Vagina (tissue), 2 donors: ENCODE measurements around the gene HOXB7. TPM values are rescaled to one million over a fixed set of nuclear protein-coding genes. Genes with fewer than 3 reads are reported as not detected.

Source experiments
- DNase-seq, 2 donors: peaks; one replicate each; pipeline ENCODE4 v3.0.0-alpha.2; 2017; ENCODE audit errors: extremely low spot score in 2 of 2
- H3K27ac ChIP-seq: fragments of 200-600 bp; sonication (generic); one replicate; pipeline ENCODE4 v1.5.1; 2019
- H3K27me3 ChIP-seq: fragments of 200-600 bp; sonication (generic); one replicate; pipeline ENCODE4 v1.5.1; 2019
- H3K36me3 ChIP-seq, 2 donors: fragments of 200-600 bp; sonication (generic); one replicate each; pipeline ENCODE4 v1.5.1; 2017 to 2019
- H3K4me1 ChIP-seq: fragments of 200-600 bp; sonication (generic); one replicate; pipeline ENCODE4 v1.5.1; 2019
- H3K4me3 ChIP-seq, 2 donors: fragments of 200-600 bp; sonication (generic); 1 replicate in 1 of 2; 2 replicates in 1 of 2; pipeline ENCODE4 v1.5.1; 2016 to 2019
- H3K9me3 ChIP-seq: fragments of 200-600 bp; sonication (generic); one replicate; pipeline ENCODE4 v1.5.1; 2019
- CTCF ChIP-seq, 3 experiments: fragments of 450-650 bp in 2 of 3; fragments of 200-600 bp in 1 of 3; sonication (generic) in 1 of 3; IDR thresholded peaks; one replicate each; pipeline ENCODE4 v1.5.1; 2017 to 2019; ENCODE audit warnings: antibody characterized with exemption in 3 of 3, mild to moderate bottlenecking in 2 of 3, moderate library complexity in 2 of 3
- POLR2A ChIP-seq, 2 donors: fragments of 450-650 bp; IDR thresholded peaks; one replicate each; pipeline ENCODE4 v1.6.1; 2017; ENCODE audit warnings: antibody characterized with exemption in 2 of 2, mild to moderate bottlenecking in 2 of 2, moderate library complexity in 2 of 2
- POLR2AphosphoS5 ChIP-seq, 2 donors: sonication (generic); formaldehyde crosslinking; IDR thresholded peaks; one replicate each; pipeline ENCODE4 v1.9.0; 2017; ENCODE audit warnings: antibody characterized with exemption in 2 of 2, mild to moderate bottlenecking in 2 of 2, low read depth in 1 of 2; ENCODE audit not compliant: insufficient read depth in 1 of 2
- intact Hi-C: fragments of 100-400 bp; cut with DNase I; formaldehyde crosslinking; loops from one replicate; pipeline ENCODE4 v1.15.1; 2023
- total RNA-seq: library from RNA; depleted of rRNA; stranded (reverse); fragments of >200 nt; gene quantifications from one replicate; pipeline ENCODE4 v1.2.3, GENCODE V29; 2016

HOXB7 gene
- total RNA-seq, 1 donor from 2014 or later: 3.2 TPM

GRCh38 chr17:48646183-48647102, 35.6 kb upstream of the HOXB7 start:
- DNase-seq: no peak
- intact Hi-C loops: no loop called here
- no peak for TF ChIP-seq CTCF (IDR thresholded peaks at IDR 0.05)
- no peak for TF ChIP-seq POLR2A (IDR thresholded peaks at IDR 0.05)
- TF ChIP-seq POLR2AphosphoS5 (IDR thresholded peaks at IDR 0.05; ENCODE audit: insufficient read depth in 1 of 2, low read depth in 1 of 2): no peak
- peaks cover 3% of the 10 kb centered on the region for H3K27me3 ChIP-seq
- no peak overlapping the region for H3K27ac ChIP-seq
- peaks cover 16% of the 10 kb centered on the region for H3K4me1 ChIP-seq
- H3K9me3 ChIP-seq: no peaks in the 10 kb centered on the region
- H3K36me3 ChIP-seq: no peaks in the 10 kb centered on the region
- H3K4me3 ChIP-seq: peak overlapping the region; percentile 42 to 43

GRCh38 chr17:48645639-48646182, 34.9 kb upstream of the HOXB7 start:
- Histone ChIP-seq H3K9me3 (no peaks in the 10 kb centered on the region), H3K36me3 (no peaks in the 10 kb centered on the region), H3K27me3 (peaks cover 5% of the 10 kb centered on the region), H3K4me3 (no peak overlapping the region), H3K27ac (no peak overlapping the region), H3K4me1 (peaks cover 16% of the 10 kb centered on the region)
- DNase-seq: no peak
- TF ChIP-seq POLR2A (IDR thresholded peaks at IDR 0.05) (no peak), CTCF (IDR thresholded peaks at IDR 0.05) (no peak), POLR2AphosphoS5 (IDR thresholded peaks at IDR 0.05; ENCODE audit: insufficient read depth in 1 of 2, low read depth in 1 of 2) (no peak)
- intact Hi-C loops: no loop called here

GRCh38 chr17:48644910-48645557, 34.2 kb upstream of the HOXB7 start:
- no peak for DNase-seq
- Histone ChIP-seq H3K4me3 (no peak overlapping the region), H3K27me3 (peaks cover 5% of the 10 kb centered on the region), H3K27ac (no peak overlapping the region), H3K4me1 (peaks cover 16% of the 10 kb centered on the region), H3K36me3 (no peaks in the 10 kb centered on the region), H3K9me3 (no peaks in the 10 kb centered on the region)
- intact Hi-C loops: no loop called here
- TF ChIP-seq POLR2AphosphoS5 (IDR thresholded peaks at IDR 0.05; ENCODE audit: insufficient read depth in 1 of 2, low read depth in 1 of 2): no peak

GRCh38 chr17:48644159-48644558, 33.3 kb upstream of the HOXB7 start:
- DNase-seq: no peak
- Histone ChIP-seq H3K4me1 (peaks cover 16% of the 10 kb centered on the region), H3K27ac (no peak overlapping the region), H3K36me3 (no peaks in the 10 kb centered on the region), H3K4me3 (no peak overlapping the region), H3K9me3 (no peaks in the 10 kb centered on the region), H3K27me3 (peaks cover 5% of the 10 kb centered on the region)
- no peak for TF ChIP-seq POLR2AphosphoS5 (IDR thresholded peaks at IDR 0.05; ENCODE audit: insufficient read depth in 1 of 2, low read depth in 1 of 2)
- no peak for TF ChIP-seq CTCF (IDR thresholded peaks at IDR 0.05)
- TF ChIP-seq POLR2A (IDR thresholded peaks at IDR 0.05): no peak
- intact Hi-C loops: no loop called here

GRCh38 chr17:48643697-48644012, 32.8 kb upstream of the HOXB7 start:
- intact Hi-C loops: no loop called here
- Histone ChIP-seq H3K27ac (no peak overlapping the region), H3K27me3 (peaks cover 5% of the 10 kb centered on the region), H3K4me3 (no peak overlapping the region), H3K4me1 (peaks cover 16% of the 10 kb centered on the region), H3K36me3 (no peaks in the 10 kb centered on the region), H3K9me3 (no peaks in the 10 kb centered on the region)
- TF ChIP-seq POLR2A (IDR thresholded peaks at IDR 0.05) (no peak), CTCF (IDR thresholded peaks at IDR 0.05) (no peak), POLR2AphosphoS5 (IDR thresholded peaks at IDR 0.05; ENCODE audit: insufficient read depth in 1 of 2, low read depth in 1 of 2) (no peak)
- DNase-seq: no peak
